DMS114 treated with DMSO at 0.1 percent for 48 hours (cell line): Measurements from ENCODE around the gene NFX1.
"Not testable (repeated sequence)": the region's sequence is repeated elsewhere in the genome, so short reads cannot be mapped to it uniquely, and the experiment has no call there.

Experiments
- DNase-seq: peaks from one replicate; lab custom pipeline; 2025; ENCODE audit not compliant: unreplicated experiment; lab: John Stamatoyannopoulos, UW

Gene NFX1

GRCh38 chr9:33354651-33355211, 64.4 kb downstream of the NFX1 start:
- no peak for DNase-seq

GRCh38 chr9:33355933-33356332, 65.6 kb downstream of the NFX1 start:
- DNase-seq = no peak

GRCh38 chr9:33358641-33359040, 68.3 kb downstream of the NFX1 start:
- DNase-seq = not testable (repeated sequence)

GRCh38 chr9:33364127-33364526, 73.8 kb downstream of the NFX1 start:
- DNase-seq = no peak

GRCh38 chr9:33364814-33365213, 74.5 kb downstream of the NFX1 start:
- not testable (repeated sequence) for DNase-seq

- DNase-seq = no peak
Measured at GRCh38 chr9:33366979-33367480, 76.7 kb downstream of the NFX1 start.

- DNase-seq = no peak
Measured at GRCh38 chr9:33372900-33373299, 82.6 kb downstream of the NFX1 start.

GRCh38 chr9:33374190-33374589, 83.9 kb downstream of the NFX1 start:
- no peak for DNase-seq

- peak; percentile 65 for DNase-seq
Measured at GRCh38 chr9:33374634-33375237, 84.4 kb downstream of the NFX1 start.

GRCh38 chr9:33375238-33375840, 85.0 kb downstream of the NFX1 start:
- no peak for DNase-seq

GRCh38 chr9:33375841-33376321, 85.6 kb downstream of the NFX1 start:
- no peak for DNase-seq

GRCh38 chr9:33377089-33377715, 86.9 kb downstream of the NFX1 start:
- DNase-seq = no peak

- no peak for DNase-seq
Measured at GRCh38 chr9:33378121-33378795, 87.9 kb downstream of the NFX1 start.

GRCh38 chr9:33379666-33380389, 89.5 kb downstream of the NFX1 start:
- DNase-seq = no peak

GRCh38 chr9:33380390-33381094, 90.2 kb downstream of the NFX1 start:
- no peak for DNase-seq

- no peak for DNase-seq
Measured at GRCh38 chr9:33381231-33381791, 91.0 kb downstream of the NFX1 start.

GRCh38 chr9:33382397-33382796, 92.1 kb downstream of the NFX1 start:
- not testable (repeated sequence) for DNase-seq

- not testable (repeated sequence) for DNase-seq
Measured at GRCh38 chr9:33383396-33383795, 93.1 kb downstream of the NFX1 start.

GRCh38 chr9:33385536-33385935, 95.2 kb downstream of the NFX1 start:
- not testable (repeated sequence) for DNase-seq
